PFSK-1 (cell line): ENCODE data around the gene EML1.

ENCODE experiments used
- FOXP2 ChIP-seq: optimal IDR thresholded peaks from 2 replicates; pipeline ENCODE3; 2011; ENCODE audit warnings: borderline replicate concordance, control low read depth, inconsistent platforms; ENCODE audit not compliant: insufficient read depth; ENCODE audit errors: extremely low read length, extremely low read depth
- POLR2AphosphoS5 ChIP-seq: IDR thresholded peaks from 2 replicates; pipeline ENCODE4 v1.6.1; 2012; ENCODE audit warnings: low read depth, mild to moderate bottlenecking, control low read depth, low read length, moderate library complexity
- SIN3A ChIP-seq: IDR thresholded peaks from 2 replicates; pipeline ENCODE4 v1.6.1; 2012; ENCODE audit warnings: mild to moderate bottlenecking, low read length, moderate library complexity, borderline replicate concordance; ENCODE audit not compliant: insufficient read depth
- TAF1 ChIP-seq: IDR thresholded peaks from 2 replicates; pipeline ENCODE4 v1.6.1; 2012; ENCODE audit warnings: low read length, control low read depth, borderline replicate concordance; ENCODE audit not compliant: insufficient read depth
- TF ChIP-seq, protein P1 (sequence below), 2 experiments: IDR thresholded peaks; 2 replicates each; pipeline versions ENCODE4 v1.6.1 to v1.8.0; 2011 to 2012; ENCODE audit warnings: low read depth in 2 of 2, low read length in 2 of 2, control low read depth in 1 of 2, inconsistent platforms in 1 of 2, mild to moderate bottlenecking in 1 of 2, moderate library complexity in 1 of 2; ENCODE audit not compliant: insufficient read depth in 1 of 2

Gene EML1

GRCh38 chr14:99991331-99991730 lies 198.1 kb downstream of the EML1 start:
- TF ChIP-seq TAF1: no peak
- no peak for TF ChIP-seq SIN3A
- TF ChIP-seq POLR2AphosphoS5: no peak
- TF ChIP-seq, protein P1, sequence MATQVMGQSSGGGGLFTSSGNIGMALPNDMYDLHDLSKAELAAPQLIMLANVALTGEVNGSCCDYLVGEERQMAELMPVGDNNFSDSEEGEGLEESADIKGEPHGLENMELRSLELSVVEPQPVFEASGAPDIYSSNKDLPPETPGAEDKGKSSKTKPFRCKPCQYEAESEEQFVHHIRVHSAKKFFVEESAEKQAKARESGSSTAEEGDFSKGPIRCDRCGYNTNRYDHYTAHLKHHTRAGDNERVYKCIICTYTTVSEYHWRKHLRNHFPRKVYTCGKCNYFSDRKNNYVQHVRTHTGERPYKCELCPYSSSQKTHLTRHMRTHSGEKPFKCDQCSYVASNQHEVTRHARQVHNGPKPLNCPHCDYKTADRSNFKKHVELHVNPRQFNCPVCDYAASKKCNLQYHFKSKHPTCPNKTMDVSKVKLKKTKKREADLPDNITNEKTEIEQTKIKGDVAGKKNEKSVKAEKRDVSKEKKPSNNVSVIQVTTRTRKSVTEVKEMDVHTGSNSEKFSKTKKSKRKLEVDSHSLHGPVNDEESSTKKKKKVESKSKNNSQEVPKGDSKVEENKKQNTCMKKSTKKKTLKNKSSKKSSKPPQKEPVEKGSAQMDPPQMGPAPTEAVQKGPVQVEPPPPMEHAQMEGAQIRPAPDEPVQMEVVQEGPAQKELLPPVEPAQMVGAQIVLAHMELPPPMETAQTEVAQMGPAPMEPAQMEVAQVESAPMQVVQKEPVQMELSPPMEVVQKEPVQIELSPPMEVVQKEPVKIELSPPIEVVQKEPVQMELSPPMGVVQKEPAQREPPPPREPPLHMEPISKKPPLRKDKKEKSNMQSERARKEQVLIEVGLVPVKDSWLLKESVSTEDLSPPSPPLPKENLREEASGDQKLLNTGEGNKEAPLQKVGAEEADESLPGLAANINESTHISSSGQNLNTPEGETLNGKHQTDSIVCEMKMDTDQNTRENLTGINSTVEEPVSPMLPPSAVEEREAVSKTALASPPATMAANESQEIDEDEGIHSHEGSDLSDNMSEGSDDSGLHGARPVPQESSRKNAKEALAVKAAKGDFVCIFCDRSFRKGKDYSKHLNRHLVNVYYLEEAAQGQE (IDR thresholded peaks at IDR 0.05; ENCODE audit: insufficient read depth in 1 of 2, low read depth in 2 of 2, low read length in 2 of 2): no peak
- TF ChIP-seq FOXP2: no peak
